H1 (cell line): ENCODE data around the gene KIF5C. TPM values are rescaled to one million over a fixed set of nuclear protein-coding genes. Genes with fewer than 3 reads are reported as not detected.

Experiments
- CTCF ChIA-PET: fragments of 300-600 bp; sonication (Branson Sonifier 250); formaldehyde crosslinking; loops from one replicate; lab custom pipeline; 2021; ENCODE audit not compliant: partially characterized antibody; lab: Charles Lee
- POLR2A ChIA-PET: fragments of 300-600 bp; sonication (Branson Sonifier 250); formaldehyde crosslinking; loops from one replicate; lab custom pipeline; 2021; ENCODE audit warnings: inconsistent platforms; ENCODE audit not compliant: partially characterized antibody; lab: Charles Lee
- DNase-seq, 2 experiments: peaks; one replicate each; pipeline versions ENCODE4 v3.0.0 to v3.0.0-alpha.2; 2010 to 2022; ENCODE audit warnings: low spot score in 2 of 2, low read depth in 1 of 2, mixed read lengths in 1 of 2
- FAIRE-seq: peaks from 2 replicates; lab custom pipeline; 2011; peaks lifted over from hg19 to GRCh38; lab: Jason Lieb, UNC
- H2AFZ ChIP-seq: 2 replicates; pipeline ENCODE4 v1.8.1; 2012; ENCODE audit warnings: low read length, inconsistent platforms
- H2AK5ac ChIP-seq: 2 replicates; pipeline ENCODE4 v1.6.1; 2013; ENCODE audit warnings: low read depth, low read length
- H2BK120ac ChIP-seq: replicated peaks from 2 replicates; pipeline ENCODE3; 2013; ENCODE audit warnings: low read depth, low read length, inconsistent platforms
- H2BK12ac ChIP-seq: 2 replicates; pipeline ENCODE4 v1.6.1; 2013; ENCODE audit warnings: low read depth, low read length
- H2BK15ac ChIP-seq: 2 replicates; pipeline ENCODE4 v1.6.1; 2013; ENCODE audit warnings: low read length
- H2BK20ac ChIP-seq: 2 replicates; pipeline ENCODE4 v1.6.1; 2013; ENCODE audit warnings: low read length
- H2BK5ac ChIP-seq: 2 replicates; pipeline ENCODE4 v1.6.1; 2013; ENCODE audit warnings: low read depth, low read length
- H3K14ac ChIP-seq: 2 replicates; pipeline ENCODE4 v1.6.1; 2013; ENCODE audit warnings: inconsistent platforms; ENCODE audit not compliant: insufficient read length
- H3K18ac ChIP-seq: 2 replicates; pipeline ENCODE4 v1.6.1; 2013; ENCODE audit warnings: low read length; ENCODE audit errors: extremely low read depth
- H3K23ac ChIP-seq: 2 replicates; pipeline ENCODE4 v1.6.1; 2013; ENCODE audit warnings: inconsistent platforms; ENCODE audit not compliant: insufficient read length
- H3K23me2 ChIP-seq: 2 replicates; pipeline ENCODE4 v1.6.1; 2013; ENCODE audit warnings: low read depth, low read length
- H3K27ac ChIP-seq: 2 replicates; pipeline ENCODE4 v1.6.1; 2011; ENCODE audit warnings: low read depth, low read length, inconsistent platforms
- H3K27me3 ChIP-seq, 4 experiments: replicated peaks in 1 of 4; 1 replicate in 1 of 4; 2 replicates in 3 of 4; pipeline versions ENCODE4 v1.6.1 to v1.8.1; 2011 to 2013; ENCODE audit warnings: low read length in 3 of 4, mild to moderate bottlenecking in 3 of 4, inconsistent platforms in 2 of 4, mixed read lengths in 2 of 4, moderate library complexity in 1 of 4; ENCODE audit not compliant: control insufficient read depth in 3 of 4, insufficient read depth in 3 of 4; ENCODE audit errors: extremely low read depth in 1 of 4
- H3K36me3 ChIP-seq, 4 experiments: 2 replicates each; pipeline versions ENCODE4 v1.6.1 to v1.8.1; 2011 to 2013; ENCODE audit warnings: mild to moderate bottlenecking in 4 of 4, low read length in 3 of 4, moderate library complexity in 2 of 4, control low read depth in 1 of 4, inconsistent platforms in 1 of 4; ENCODE audit not compliant: insufficient read depth in 4 of 4, control insufficient read depth in 2 of 4
- H3K4ac ChIP-seq: replicated peaks from 2 replicates; pipeline ENCODE3; 2013; ENCODE audit warnings: low read length, low read depth, mixed read lengths, inconsistent platforms; ENCODE audit not compliant: insufficient read length
- H3K4me1 ChIP-seq, 4 experiments: replicated peaks in 1 of 4; 1 replicate in 1 of 4; 2 replicates in 3 of 4; pipeline versions ENCODE4 v1.6.1 to v1.8.1; 2011 to 2013; ENCODE audit warnings: low read length in 3 of 4, inconsistent platforms in 2 of 4, mixed read lengths in 1 of 4; ENCODE audit not compliant: insufficient read depth in 4 of 4, control insufficient read depth in 3 of 4
- H3K4me2 ChIP-seq, 2 experiments: 2 replicates each; pipeline versions ENCODE4 v1.6.1 to v1.8.1; 2011 to 2013; ENCODE audit warnings: low read depth in 2 of 2, low read length in 2 of 2, control low read depth in 1 of 2, inconsistent platforms in 1 of 2, mild to moderate bottlenecking in 1 of 2; ENCODE audit not compliant: insufficient read depth in 1 of 2
- H3K4me3 ChIP-seq, 4 experiments: fragments of 200-600, 300-600 bp in 1 of 4; sonication (generic), shearing (Covaris generic), sonication (Bioruptor Twin) in 1 of 4; 2 replicates each; pipeline versions ENCODE4 v1.5.1 to v1.8.1; 2011 to 2016; ENCODE audit warnings: low read length in 4 of 4, low read depth in 3 of 4, control low read depth in 2 of 4, inconsistent platforms in 2 of 4, mild to moderate bottlenecking in 2 of 4, mixed read lengths in 1 of 4, moderate library complexity in 1 of 4; ENCODE audit not compliant: insufficient read depth in 2 of 4; ENCODE audit errors: extremely low read depth in 1 of 4
- H3K56ac ChIP-seq: replicated peaks from 2 replicates; pipeline ENCODE3; 2013; ENCODE audit warnings: low read depth, mild to moderate bottlenecking, mixed read lengths, low read length, inconsistent platforms; ENCODE audit not compliant: insufficient read length
- H3K79me1 ChIP-seq: 2 replicates; pipeline ENCODE4 v1.6.1; 2013; ENCODE audit warnings: low read depth, low read length, control low read depth
- H3K79me2 ChIP-seq, 2 experiments: 2 replicates each; pipeline versions ENCODE4 v1.6.1 to v1.8.1; 2012 to 2013; ENCODE audit warnings: low read length in 2 of 2, mild to moderate bottlenecking in 2 of 2, inconsistent platforms in 1 of 2; ENCODE audit not compliant: insufficient read depth in 2 of 2, control insufficient read depth in 1 of 2
- H3K9ac ChIP-seq, 4 experiments: replicated peaks in 1 of 4; 1 replicate in 1 of 4; 2 replicates in 3 of 4; pipeline versions ENCODE4 v1.6.1 to v1.8.1; 2011 to 2013; ENCODE audit warnings: low read depth in 3 of 4, low read length in 3 of 4, control low read depth in 2 of 4, mild to moderate bottlenecking in 2 of 4, moderate library complexity in 2 of 4, inconsistent platforms in 1 of 4; ENCODE audit errors: extremely low read depth in 1 of 4
- H3K9me3 ChIP-seq, 2 experiments: 2 replicates each; pipeline versions ENCODE4 v1.6.1 to v1.8.1; 2012 to 2013; ENCODE audit warnings: mild to moderate bottlenecking in 2 of 2, moderate library complexity in 2 of 2, control low read depth in 1 of 2, inconsistent platforms in 1 of 2, low read depth in 1 of 2, low read length in 1 of 2, mixed read lengths in 1 of 2; ENCODE audit not compliant: insufficient read depth in 2 of 2
- H4K20me1 ChIP-seq, 2 experiments: replicated peaks in 1 of 2; 2 replicates each; pipeline versions ENCODE3 to v1.8.1; 2011 to 2013; ENCODE audit warnings: inconsistent platforms in 2 of 2, low read length in 2 of 2, mild to moderate bottlenecking in 1 of 2; ENCODE audit not compliant: insufficient read depth in 2 of 2, control insufficient read depth in 1 of 2
- H4K5ac ChIP-seq: 2 replicates; pipeline ENCODE4 v1.6.1; 2013; ENCODE audit warnings: low read length, low read depth, mixed read lengths, inconsistent platforms; ENCODE audit not compliant: insufficient read length
- H4K8ac ChIP-seq: 2 replicates; pipeline ENCODE4 v1.8.0; 2013; ENCODE audit warnings: mild to moderate bottlenecking, moderate library complexity, low read length, inconsistent platforms; ENCODE audit not compliant: insufficient read depth; ENCODE audit errors: extremely low read depth
- H4K91ac ChIP-seq: replicated peaks from 2 replicates; pipeline ENCODE3; 2013; ENCODE audit warnings: low read length, mixed read lengths, inconsistent platforms; ENCODE audit not compliant: insufficient read length
- CBX5 ChIP-seq: fragments of 300-800, 300-1000 bp; sonication (generic); IDR thresholded peaks from 2 replicates; pipeline ENCODE4 v1.7.1; 2016; ENCODE audit warnings: antibody characterized with exemption, low read length, low read depth
- POU5F1 ChIP-seq: IDR thresholded peaks from 2 replicates; pipeline ENCODE4 v1.6.1; 2011; ENCODE audit warnings: low read depth, mild to moderate bottlenecking, low read length, moderate library complexity
- SIX5 ChIP-seq: IDR thresholded peaks from 2 replicates; pipeline ENCODE4 v1.6.1; 2011; ENCODE audit warnings: mild to moderate bottlenecking, low read depth, low read length
- SRF ChIP-seq: IDR thresholded peaks from 2 replicates; pipeline ENCODE4 v1.6.1; 2011; ENCODE audit warnings: mild to moderate bottlenecking, low read depth, low read length, moderate library complexity
- WGBS, 2 experiments: shearing (Covaris generic) in 1 of 2; methylation state at CpG; one replicate each; pipeline versions ENCODE4 v1.1.6 to v1.1.7; 2013 to 2015; ENCODE audit warnings: low lambda C conversion rate in 2 of 2, mixed read lengths in 2 of 2, inconsistent platforms in 1 of 2, low coverage in 1 of 2, missing lambda C conversion rate in 1 of 2; ENCODE audit not compliant: insufficient replicate concordance in 2 of 2, insufficient coverage in 1 of 2, insufficient read length in 1 of 2; ENCODE audit errors: extremely low coverage in 1 of 2, missing lambda C conversion rate in 1 of 2; 5-methylcytosine and 5-hydroxymethylcytosine counted together
- polyA plus RNA-seq, 7 experiments: library from polyadenylated mRNA; depleted of rRNA in 3 of 7; stranded (reverse) in 5 of 7; unstranded in 2 of 7; fragments of >200 nt in 5 of 7; fragments of 200-250 nt in 2 of 7; gene quantifications; 1 replicate in 5 of 7; 2 replicates in 1 of 7; 4 replicates in 1 of 7; pipeline versions ENCODE4 v1.2.1 to v1.2.3, GENCODE V29; 2011 to 2013; ENCODE audit warnings: missing spikeins in 2 of 7, mixed read lengths in 2 of 7
- total RNA-seq: library from RNA; stranded (reverse); fragmentation: NEBNext Ultra II Directional; extraction: Animal tissue kit (Norgen Biotek cat#: 25700); gene quantifications from 2 replicates; pipeline ENCODE4 v1.2.1, GENCODE V29; 2021
- TF ChIP-seq, protein P1 (sequence below), 3 experiments: IDR thresholded peaks; 1 replicate in 2 of 3; 2 replicates in 1 of 3; pipeline versions ENCODE4 v1.5.1 to v1.6.1; 2011; ENCODE audit warnings: low read length in 3 of 3, mild to moderate bottlenecking in 3 of 3, inconsistent platforms in 2 of 3, low read depth in 1 of 3, moderate library complexity in 1 of 3; ENCODE audit not compliant: insufficient read depth in 1 of 3; ENCODE audit errors: control extremely low read depth in 1 of 3

The KIF5C gene
- total and polyA plus RNA-seq, 2 of the 8 experiments (the other 6 are each of a cell fraction or from before 2014, with no cell fraction given), result 16.3 to 66.4 TPM

DNA sequence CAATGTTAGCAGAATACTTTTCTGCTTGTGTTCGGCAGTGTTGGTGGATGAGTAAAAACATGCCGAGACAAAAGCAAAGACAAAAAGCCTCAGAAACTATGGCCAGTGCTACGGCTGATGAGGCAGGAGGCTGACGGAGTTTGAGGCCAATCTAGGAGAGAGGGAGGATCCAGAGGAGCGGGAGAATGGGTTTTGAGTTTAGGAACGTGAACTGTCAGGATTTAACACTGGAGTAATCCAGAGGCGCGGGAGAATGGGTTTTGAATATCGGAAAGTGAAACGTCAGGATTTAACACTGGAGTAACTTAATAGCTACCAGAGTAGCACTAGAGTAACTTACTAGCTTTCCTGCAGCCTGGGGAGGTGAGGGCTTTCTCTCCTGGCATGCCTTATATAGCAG lies 200.8 kb downstream of the KIF5C start:
- Histone ChIP-seq H3K23me2 (no peaks in the 10 kb centered on the region), H2AFZ (no peak overlapping the region), H2BK5ac (no peak overlapping the region), H3K27me3 (no peaks in the 10 kb centered on the region; a peak in 1 of 7 replicates), H3K36me3 (no peaks in the 10 kb centered on the region), H3K4me3 (no peak overlapping the region), H2BK20ac (no peak overlapping the region), H4K91ac (no peak overlapping the region), H2BK12ac (peak overlapping the region; percentile 69; the same call in 1 of the 2 replicates), H3K9me3 (no peaks in the 10 kb centered on the region), H4K8ac (no peak overlapping the region), H4K5ac (no peak overlapping the region), H3K14ac (no peak overlapping the region), H3K9ac (no peak overlapping the region), H3K23ac (no peak overlapping the region), H3K79me2 (no peaks in the 10 kb centered on the region), H3K18ac (no peak overlapping the region), H3K27ac (no peak overlapping the region), H4K20me1 (no peaks in the 10 kb centered on the region), H3K56ac (no peak overlapping the region), H2BK15ac (no peak overlapping the region), H3K4ac (no peak overlapping the region), H2BK120ac (no peak overlapping the region), H2AK5ac (no peak overlapping the region), H3K4me1 (peaks cover 5 to 19% (median 13%) of the 10 kb centered on the region in 4 experiments; a peak in 6 of 7 replicates), H3K4me2 (no peak overlapping the region; a peak in 1 of 4 replicates), H3K79me1 (no peaks in the 10 kb centered on the region)
- DNase-seq (no peak), FAIRE-seq (no peak)
- ChIA-PET CTCF (interaction anchor here (0.9 to 1.4 kb wide), 3 partner anchors 11 to 238 kb away, joined by 3 read pairs; no protein-coding TSS in a partner anchor), POLR2A (no interaction called here)
- WGBS, 2 experiments, result 67% methylated on average over 10 of the region's 10 CpGs; no CpG with 5 or more reads in 1 of the 2 experiments
- TF ChIP-seq, protein P1, sequence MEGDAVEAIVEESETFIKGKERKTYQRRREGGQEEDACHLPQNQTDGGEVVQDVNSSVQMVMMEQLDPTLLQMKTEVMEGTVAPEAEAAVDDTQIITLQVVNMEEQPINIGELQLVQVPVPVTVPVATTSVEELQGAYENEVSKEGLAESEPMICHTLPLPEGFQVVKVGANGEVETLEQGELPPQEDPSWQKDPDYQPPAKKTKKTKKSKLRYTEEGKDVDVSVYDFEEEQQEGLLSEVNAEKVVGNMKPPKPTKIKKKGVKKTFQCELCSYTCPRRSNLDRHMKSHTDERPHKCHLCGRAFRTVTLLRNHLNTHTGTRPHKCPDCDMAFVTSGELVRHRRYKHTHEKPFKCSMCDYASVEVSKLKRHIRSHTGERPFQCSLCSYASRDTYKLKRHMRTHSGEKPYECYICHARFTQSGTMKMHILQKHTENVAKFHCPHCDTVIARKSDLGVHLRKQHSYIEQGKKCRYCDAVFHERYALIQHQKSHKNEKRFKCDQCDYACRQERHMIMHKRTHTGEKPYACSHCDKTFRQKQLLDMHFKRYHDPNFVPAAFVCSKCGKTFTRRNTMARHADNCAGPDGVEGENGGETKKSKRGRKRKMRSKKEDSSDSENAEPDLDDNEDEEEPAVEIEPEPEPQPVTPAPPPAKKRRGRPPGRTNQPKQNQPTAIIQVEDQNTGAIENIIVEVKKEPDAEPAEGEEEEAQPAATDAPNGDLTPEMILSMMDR (IDR thresholded peaks at IDR 0.05; ENCODE audit: control extremely low read depth in 1 of 3, insufficient read depth in 1 of 3, low read depth in 1 of 3, low read length in 3 of 3), result no peak
- TF ChIP-seq POU5F1 (no peak), CBX5 (no peak), SRF (no peak), SIX5 (no peak)
